Suprapubic skin (tissue), 4 donors: ENCODE results near the gene RUSC2.

ENCODE experiments used
- EP300 ChIP-seq: sonication (generic); formaldehyde crosslinking; IDR thresholded peaks from one replicate; pipeline ENCODE4 v1.6.1; 2017; ENCODE audit warnings: antibody characterized with exemption
- POLR2AphosphoS5 ChIP-seq, 3 donors: sonication (generic); formaldehyde crosslinking; IDR thresholded peaks; one replicate each; pipeline ENCODE4 v1.6.1; 2017; ENCODE audit warnings: antibody characterized with exemption in 3 of 3
- TF ChIP-seq, protein P1 (sequence below), 2 donors: fragments of 200-600 bp in 1 of 2; fragments of 450-650 bp in 1 of 2; sonication (generic) in 1 of 2; IDR thresholded peaks; one replicate each; pipeline ENCODE4 v1.5.1; 2016 to 2019; ENCODE audit warnings: antibody characterized with exemption in 2 of 2, mild to moderate bottlenecking in 1 of 2, moderate library complexity in 1 of 2

DNA sequence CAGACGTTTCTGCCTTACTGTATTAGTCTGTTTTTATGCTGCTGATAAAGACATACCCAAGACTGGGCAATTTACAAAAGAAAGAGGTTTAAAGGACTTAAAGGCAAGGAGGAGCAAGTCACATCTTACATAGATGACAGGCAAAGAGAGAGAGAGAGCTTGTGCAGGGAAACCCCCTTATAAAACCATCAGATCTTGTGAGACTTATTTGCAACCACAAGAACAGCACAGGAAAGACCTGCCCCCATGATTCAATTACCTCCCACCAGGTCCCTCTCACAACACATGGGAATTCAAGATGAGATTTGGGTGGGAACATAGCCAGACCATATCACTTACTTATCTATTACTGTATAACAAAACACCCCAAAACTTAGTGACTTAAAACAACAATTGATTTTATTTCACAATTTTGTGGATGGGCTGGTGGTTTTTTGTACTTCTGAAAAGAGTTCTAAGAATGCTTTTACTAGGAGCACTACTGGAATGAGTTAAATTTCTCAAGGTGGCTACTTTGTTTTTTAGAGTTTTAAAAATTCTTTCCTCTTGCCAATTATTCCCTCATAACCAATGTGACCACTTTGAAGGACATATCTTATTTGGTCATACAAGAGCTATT lies 10.3 kb downstream of the RUSC2 start:
- TF ChIP-seq, protein P1, sequence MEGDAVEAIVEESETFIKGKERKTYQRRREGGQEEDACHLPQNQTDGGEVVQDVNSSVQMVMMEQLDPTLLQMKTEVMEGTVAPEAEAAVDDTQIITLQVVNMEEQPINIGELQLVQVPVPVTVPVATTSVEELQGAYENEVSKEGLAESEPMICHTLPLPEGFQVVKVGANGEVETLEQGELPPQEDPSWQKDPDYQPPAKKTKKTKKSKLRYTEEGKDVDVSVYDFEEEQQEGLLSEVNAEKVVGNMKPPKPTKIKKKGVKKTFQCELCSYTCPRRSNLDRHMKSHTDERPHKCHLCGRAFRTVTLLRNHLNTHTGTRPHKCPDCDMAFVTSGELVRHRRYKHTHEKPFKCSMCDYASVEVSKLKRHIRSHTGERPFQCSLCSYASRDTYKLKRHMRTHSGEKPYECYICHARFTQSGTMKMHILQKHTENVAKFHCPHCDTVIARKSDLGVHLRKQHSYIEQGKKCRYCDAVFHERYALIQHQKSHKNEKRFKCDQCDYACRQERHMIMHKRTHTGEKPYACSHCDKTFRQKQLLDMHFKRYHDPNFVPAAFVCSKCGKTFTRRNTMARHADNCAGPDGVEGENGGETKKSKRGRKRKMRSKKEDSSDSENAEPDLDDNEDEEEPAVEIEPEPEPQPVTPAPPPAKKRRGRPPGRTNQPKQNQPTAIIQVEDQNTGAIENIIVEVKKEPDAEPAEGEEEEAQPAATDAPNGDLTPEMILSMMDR (IDR thresholded peaks at IDR 0.05) = no peak
- TF ChIP-seq EP300 (no peak), POLR2AphosphoS5 (IDR thresholded peaks at IDR 0.05) (no peak)
